T follicular helper cell (primary cell): ENCODE results near the gene MITF.
"Not testable (repeated sequence)": the region's sequence is repeated elsewhere in the genome, so short reads cannot be mapped to it uniquely, and the experiment has no call there.

Experiments
- DNase-seq: peaks from one replicate; pipeline ENCODE4 v3.0.0-alpha.2; 2020; ENCODE audit warnings: low read depth

The MITF gene

GRCh38 chr3:69872783-69873378 is 133.6 kb downstream of the MITF start:
- no peak for DNase-seq

GRCh38 chr3:69876073-69876472 is 136.8 kb downstream of the MITF start:
- DNase-seq: no peak

GRCh38 chr3:69878254-69878653 is 139.0 kb downstream of the MITF start:
- DNase-seq: no peak

- DNase-seq: no peak
Observed at GRCh38 chr3:69879051-69879450, 139.8 kb downstream of the MITF start.

GRCh38 chr3:69880069-69880640 is 140.9 kb downstream of the MITF start:
- no peak for DNase-seq

- DNase-seq: no peak
Observed at GRCh38 chr3:69881051-69881450, 141.8 kb downstream of the MITF start.

- no peak for DNase-seq
Observed at GRCh38 chr3:69881756-69882428, 142.6 kb downstream of the MITF start.

GRCh38 chr3:69882560-69882959 is 143.3 kb downstream of the MITF start:
- DNase-seq: no peak

GRCh38 chr3:69888040-69888942 is 149.0 kb downstream of the MITF start:
- no peak for DNase-seq

GRCh38 chr3:69888943-69889315 is 149.7 kb downstream of the MITF start:
- DNase-seq: no peak

- DNase-seq: no peak
Observed at GRCh38 chr3:69890084-69890483, 150.8 kb downstream of the MITF start.

- no peak for DNase-seq
Observed at GRCh38 chr3:69890691-69891090, 151.4 kb downstream of the MITF start.

- no peak for DNase-seq
Observed at GRCh38 chr3:69892706-69893105, 153.4 kb downstream of the MITF start.

- no peak for DNase-seq
Observed at GRCh38 chr3:69893274-69893673, 154.0 kb downstream of the MITF start.

GRCh38 chr3:69896095-69896494 is 156.8 kb downstream of the MITF start:
- DNase-seq: no peak

- no peak for DNase-seq
Observed at GRCh38 chr3:69900331-69900730, 161.1 kb downstream of the MITF start.

GRCh38 chr3:69901802-69902201 is 162.5 kb downstream of the MITF start:
- DNase-seq: no peak

GRCh38 chr3:69902386-69902785 is 163.1 kb downstream of the MITF start:
- DNase-seq: no peak

- DNase-seq: no peak
Observed at GRCh38 chr3:69906351-69906966, 167.2 kb downstream of the MITF start.

GRCh38 chr3:69907554-69907953 is 168.3 kb downstream of the MITF start:
- no peak for DNase-seq

- DNase-seq: not testable (repeated sequence)
Observed at GRCh38 chr3:69909859-69910258, 170.6 kb downstream of the MITF start.

- DNase-seq: no peak
Observed at GRCh38 chr3:69913422-69913821, 174.2 kb downstream of the MITF start.
